Astrocyte of the hippocampus (primary cell): ENCODE measurements around the gene MACROD2.

Experiments
- DNase-seq: peaks from one replicate; pipeline ENCODE4 v3.0.0; 2011; ENCODE audit warnings: low read depth, low spot score

MACROD2 gene

GRCh38 chr20:14744723-14745122, 749.4 kb downstream of the MACROD2 start:
- no peak for DNase-seq

- DNase-seq, result no peak
These were observed 750.5 kb downstream of the MACROD2 start for GRCh38 chr20:14745830-14746229.

DNA sequence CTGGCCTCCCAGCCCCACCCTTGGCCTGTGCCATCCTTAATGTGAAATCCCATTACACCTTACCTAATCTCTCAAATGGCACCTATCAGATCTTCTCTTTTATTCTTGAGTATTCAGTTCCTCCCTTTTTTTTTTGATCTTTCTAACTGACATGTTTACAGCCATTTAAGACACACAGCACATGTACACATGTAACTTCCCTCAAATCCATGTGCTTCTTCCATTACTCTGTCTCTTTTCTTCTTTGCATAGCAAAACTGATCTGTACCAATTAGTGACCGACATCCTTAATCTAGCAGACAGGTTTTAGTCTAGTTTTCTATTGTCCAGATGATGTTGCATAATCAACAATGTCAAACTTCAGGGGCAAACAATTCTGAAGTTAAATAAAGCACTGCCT, 755.9 kb downstream of the MACROD2 start:
- DNase-seq, result no peak

DNA sequence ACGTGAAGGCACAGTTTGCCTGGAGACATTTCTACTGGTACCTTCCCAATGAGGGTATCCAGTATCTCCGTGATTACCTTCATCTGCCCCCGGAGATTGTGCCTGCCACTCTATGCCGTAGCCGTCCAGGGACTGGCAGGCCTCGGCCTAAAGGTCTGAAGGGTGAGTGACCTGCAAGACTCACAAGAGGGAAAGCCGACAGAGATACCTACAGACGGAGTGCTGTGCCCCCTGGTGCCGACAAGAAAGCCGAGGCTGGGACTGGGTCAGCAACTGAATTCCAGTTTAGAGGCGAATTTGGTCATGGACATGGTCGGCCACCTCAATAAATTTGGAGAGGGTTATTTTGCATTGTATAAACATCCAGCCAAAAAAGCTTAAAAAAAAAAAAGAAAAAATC, 762.4 kb downstream of the MACROD2 start:
- DNase-seq, result no peak

GRCh38 chr20:14758356-14758755, 763.0 kb downstream of the MACROD2 start:
- DNase-seq, result no peak

DNA sequence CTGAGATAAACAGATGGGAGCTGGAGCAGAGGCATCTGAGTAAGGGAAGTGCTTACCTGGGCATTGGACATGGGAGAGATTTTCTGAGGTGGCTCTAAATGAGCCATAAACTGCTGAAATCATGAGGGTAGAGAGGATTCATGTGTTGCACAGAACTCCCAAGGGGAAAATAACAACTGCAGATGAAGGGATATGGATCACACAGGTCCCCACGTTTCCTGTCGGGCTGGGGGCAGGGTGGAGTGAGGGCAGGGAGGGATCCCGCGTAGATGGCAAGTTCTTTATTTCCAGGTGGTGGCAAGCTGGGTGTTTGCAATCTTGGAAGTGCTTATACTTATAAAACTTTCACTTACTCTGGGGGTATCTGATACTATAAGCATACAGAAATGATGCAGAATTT, 764.7 kb downstream of the MACROD2 start:
- no peak for DNase-seq

GRCh38 chr20:14761903-14762302, 766.6 kb downstream of the MACROD2 start:
- no peak for DNase-seq

DNA sequence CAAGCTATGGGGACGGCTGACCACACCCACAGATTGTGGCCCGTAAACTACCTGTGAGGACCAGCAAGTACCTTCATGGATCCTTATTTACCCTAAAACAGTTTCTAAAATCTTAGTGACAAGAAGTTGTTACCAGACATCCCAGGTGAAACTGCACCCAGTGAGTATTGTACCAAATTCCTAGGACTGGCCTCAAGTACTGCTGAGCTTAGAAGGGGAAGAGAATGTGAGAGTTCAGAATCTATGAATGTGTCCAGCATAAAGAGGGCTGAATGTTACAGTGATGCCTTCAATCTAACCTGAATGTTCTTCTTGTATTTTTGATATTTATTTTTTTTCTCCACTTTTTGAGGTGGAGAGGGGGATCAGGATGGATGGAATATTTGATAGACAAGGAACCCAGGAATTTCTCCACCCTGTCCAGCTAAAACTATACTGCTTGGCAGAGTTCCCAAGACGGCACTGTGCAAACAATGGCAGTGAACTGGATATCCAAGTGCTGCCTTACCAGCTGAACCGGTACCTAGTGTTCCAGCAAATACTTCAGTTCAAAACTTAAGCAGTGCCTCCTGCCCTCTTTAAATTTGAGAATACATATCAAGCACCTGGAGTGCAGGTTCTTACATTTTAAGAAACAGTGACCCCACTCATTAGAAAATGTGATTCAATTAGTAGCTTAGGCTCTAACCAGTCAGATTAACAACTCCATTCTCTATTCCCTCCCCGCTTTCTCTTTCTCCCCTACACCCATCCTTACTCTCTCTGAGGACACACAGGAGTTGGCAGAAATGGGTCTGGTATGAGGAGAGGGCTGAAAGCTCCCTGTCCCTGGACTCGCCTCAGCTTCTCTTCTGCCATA, 769.4 kb downstream of the MACROD2 start:
- no peak for DNase-seq

- no peak for DNase-seq
These were observed 770.0 kb downstream of the MACROD2 start for GRCh38 chr20:14765370-14765701.

DNA sequence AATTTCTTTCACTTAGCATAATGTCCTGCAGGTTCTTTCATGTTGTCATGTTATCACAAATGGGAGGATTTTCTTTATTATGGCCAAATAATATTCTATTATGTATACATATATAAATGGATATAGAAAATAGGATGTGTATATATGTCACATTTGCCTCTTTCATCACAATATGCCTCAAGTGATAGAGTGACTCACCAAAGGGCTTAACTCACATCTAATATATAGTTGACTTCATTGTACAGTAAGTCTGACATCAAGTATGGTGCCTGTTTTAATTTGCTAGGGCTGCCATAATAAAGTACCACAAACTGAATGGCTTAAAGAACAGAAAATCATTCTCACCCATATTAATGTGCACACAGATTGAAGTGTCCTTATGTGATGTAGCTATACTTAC, 778.2 kb downstream of the MACROD2 start:
- DNase-seq, result no peak

DNA sequence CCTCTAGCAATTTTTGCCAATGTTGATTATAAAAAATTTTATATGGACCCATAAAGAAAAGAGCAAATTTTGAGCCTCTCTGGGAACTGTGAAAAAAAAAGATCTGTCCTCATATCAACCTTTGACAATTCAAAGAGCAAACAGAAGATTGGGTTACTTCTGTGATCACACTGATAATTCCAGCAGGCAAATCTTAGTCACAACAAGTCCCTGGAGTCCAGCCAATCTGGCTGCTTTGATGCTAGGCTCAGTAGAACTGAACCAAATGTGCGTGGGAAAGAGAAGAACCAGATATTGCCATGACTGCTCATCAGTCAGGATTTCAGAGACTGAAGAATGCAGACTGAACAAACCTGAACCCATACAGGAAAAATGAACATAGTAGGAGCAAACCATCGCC, 780.5 kb downstream of the MACROD2 start:
- DNase-seq, result peak; percentile 73

- DNase-seq, result no peak
These were observed 782.3 kb downstream of the MACROD2 start for GRCh38 chr20:14777591-14777990.

DNA sequence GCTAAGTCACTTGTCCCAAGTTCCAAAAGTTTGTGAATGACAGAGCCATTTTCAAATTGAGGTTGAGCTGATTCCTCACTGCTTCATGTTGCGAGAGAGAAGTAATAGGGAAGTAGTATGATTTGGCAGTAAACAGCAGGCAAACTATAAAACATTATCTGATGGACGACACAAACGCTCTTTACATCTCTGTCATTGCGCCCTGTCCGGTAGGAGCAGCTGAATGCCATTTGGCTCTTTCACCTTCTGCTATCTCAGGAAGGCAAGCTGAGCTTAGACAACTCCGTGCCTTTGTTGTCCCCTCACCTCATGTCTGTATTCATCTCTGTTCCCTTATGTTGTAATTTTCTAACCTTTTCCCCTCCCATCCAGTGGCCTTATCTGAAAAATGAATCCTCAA, 782.8 kb downstream of the MACROD2 start:
- no peak for DNase-seq

- no peak for DNase-seq
These were observed 783.6 kb downstream of the MACROD2 start for GRCh38 chr20:14778875-14779274.

GRCh38 chr20:14780508-14780907, 785.2 kb downstream of the MACROD2 start:
- DNase-seq, result no peak

DNA sequence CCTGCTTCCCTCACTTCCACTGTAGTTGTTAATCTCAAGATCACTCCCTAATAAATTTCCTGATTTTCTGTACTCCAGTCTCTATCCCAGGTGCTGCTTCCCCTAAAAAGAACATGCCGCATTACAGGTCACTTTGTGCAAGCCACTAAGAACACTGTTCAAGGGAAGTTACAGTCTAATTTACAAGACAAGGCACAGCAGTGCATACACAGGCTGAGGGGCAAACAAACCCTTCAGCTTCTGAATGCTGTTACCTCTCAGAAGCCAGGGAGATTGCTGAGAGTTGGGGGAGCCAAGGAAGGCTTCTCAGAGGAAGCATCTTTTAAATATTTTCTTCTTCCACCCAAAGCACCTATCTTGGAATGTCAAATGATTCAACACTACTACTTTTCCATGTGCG, 787.4 kb downstream of the MACROD2 start:
- no peak for DNase-seq

DNA sequence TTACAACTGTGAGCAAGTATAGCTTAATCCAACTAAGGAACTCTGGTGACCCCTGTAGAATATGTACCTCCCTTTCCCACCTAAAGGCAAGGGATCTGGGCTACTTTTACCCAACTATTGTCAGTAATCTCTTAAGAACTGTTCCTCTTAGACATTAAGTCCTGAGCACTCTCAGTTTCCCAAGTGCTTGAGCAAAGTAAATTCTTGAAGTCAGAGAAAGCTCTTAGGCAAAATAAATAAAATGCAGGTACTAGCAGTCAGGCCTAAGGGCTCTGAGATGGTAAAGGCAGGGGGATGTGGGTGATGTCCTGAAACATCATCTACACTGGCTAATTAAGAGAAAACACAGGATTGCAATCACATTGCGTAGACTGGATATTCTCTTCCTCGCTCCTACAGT, 788.5 kb downstream of the MACROD2 start:
- DNase-seq, result no peak

DNA sequence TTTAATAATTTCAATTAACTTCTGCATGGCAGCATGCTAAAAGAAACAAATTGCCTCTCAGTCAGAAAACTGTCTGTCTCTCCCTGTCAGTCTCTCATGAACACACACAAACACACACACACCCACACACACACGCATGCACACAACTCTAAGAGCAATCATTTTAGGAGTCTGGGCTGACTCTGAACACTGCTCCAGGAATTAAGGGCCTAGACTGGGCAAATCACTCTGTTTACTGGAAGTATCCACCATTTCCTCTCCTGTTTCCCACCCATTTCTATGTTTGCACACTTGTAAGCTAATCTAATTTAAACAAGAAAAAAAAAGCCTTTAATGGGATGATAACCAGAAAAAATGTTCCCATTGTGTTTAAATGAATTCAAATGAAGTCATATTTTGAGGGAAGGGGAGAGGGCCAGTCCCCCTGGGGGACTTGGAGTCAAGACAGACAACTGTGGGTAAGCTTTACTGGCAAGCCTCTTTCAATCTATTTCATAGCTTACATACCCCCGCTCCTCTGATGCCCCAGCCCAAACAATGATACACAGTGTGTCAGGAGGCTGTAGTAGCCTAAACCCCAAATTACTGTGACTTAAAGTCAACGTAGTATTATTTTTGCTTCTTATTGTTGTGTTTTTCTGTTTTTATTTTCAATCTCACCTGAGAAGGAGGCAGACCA, 789.9 kb downstream of the MACROD2 start:
- no peak for DNase-seq

DNA sequence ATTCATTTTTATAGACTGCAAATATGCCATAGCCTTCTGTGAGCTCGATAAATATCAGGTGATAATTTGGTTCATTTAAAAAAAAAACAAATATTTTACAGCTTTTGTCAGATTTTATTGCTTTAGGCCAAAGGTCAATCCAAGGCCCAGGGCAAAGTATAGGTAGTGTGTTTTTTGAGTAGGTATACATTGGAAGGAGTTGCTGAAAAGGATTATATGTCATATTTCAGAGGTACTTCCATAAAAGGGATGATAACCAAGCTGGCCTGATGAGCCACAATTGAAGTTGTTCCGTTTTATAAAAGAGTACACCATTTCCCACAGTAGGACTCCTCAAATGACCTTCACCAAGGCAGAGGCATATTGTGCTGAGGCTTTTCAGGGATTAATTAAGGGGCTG, 794.9 kb downstream of the MACROD2 start:
- no peak for DNase-seq

- DNase-seq, result peak; percentile 45
These were observed 795.7 kb downstream of the MACROD2 start for GRCh38 chr20:14790771-14791620.

GRCh38 chr20:14792915-14793314, 797.6 kb downstream of the MACROD2 start:
- DNase-seq, result no peak

GRCh38 chr20:14799545-14800216, 804.4 kb downstream of the MACROD2 start:
- DNase-seq, result no peak
